ENCODE measurements around the gene ITGB2. TPM values are rescaled to one million over a fixed set of nuclear protein-coding genes. Genes with fewer than 3 reads are reported as not detected.

ITGB2 gene
- total RNA-seq, 1 donor from 2014 or later = 0.62 TPM

GRCh38 chr21:44933918-44934260, 13.2 kb upstream of the ITGB2 start:
- TF ChIP-seq, protein P1, sequence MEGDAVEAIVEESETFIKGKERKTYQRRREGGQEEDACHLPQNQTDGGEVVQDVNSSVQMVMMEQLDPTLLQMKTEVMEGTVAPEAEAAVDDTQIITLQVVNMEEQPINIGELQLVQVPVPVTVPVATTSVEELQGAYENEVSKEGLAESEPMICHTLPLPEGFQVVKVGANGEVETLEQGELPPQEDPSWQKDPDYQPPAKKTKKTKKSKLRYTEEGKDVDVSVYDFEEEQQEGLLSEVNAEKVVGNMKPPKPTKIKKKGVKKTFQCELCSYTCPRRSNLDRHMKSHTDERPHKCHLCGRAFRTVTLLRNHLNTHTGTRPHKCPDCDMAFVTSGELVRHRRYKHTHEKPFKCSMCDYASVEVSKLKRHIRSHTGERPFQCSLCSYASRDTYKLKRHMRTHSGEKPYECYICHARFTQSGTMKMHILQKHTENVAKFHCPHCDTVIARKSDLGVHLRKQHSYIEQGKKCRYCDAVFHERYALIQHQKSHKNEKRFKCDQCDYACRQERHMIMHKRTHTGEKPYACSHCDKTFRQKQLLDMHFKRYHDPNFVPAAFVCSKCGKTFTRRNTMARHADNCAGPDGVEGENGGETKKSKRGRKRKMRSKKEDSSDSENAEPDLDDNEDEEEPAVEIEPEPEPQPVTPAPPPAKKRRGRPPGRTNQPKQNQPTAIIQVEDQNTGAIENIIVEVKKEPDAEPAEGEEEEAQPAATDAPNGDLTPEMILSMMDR (IDR thresholded peaks at IDR 0.05) = no peak
- Mint-ChIP-seq H3K4me3 (ENCODE audit: unreplicated experiment) (no peak overlapping the region), H3K36me3 (ENCODE audit: unreplicated experiment) (no peaks in the 10 kb centered on the region), H3K27ac (ENCODE audit: unreplicated experiment) (no peak overlapping the region), H3K9me3 (ENCODE audit: unreplicated experiment) (no peaks in the 10 kb centered on the region), H3K27me3 (ENCODE audit: unreplicated experiment) (peaks cover 4% of the 10 kb centered on the region), H3K4me1 (ENCODE audit: unreplicated experiment) (peaks cover 23% of the 10 kb centered on the region)
- DNase-seq (ENCODE audit: extremely low spot score, unreplicated experiment) = no peak

DNA sequence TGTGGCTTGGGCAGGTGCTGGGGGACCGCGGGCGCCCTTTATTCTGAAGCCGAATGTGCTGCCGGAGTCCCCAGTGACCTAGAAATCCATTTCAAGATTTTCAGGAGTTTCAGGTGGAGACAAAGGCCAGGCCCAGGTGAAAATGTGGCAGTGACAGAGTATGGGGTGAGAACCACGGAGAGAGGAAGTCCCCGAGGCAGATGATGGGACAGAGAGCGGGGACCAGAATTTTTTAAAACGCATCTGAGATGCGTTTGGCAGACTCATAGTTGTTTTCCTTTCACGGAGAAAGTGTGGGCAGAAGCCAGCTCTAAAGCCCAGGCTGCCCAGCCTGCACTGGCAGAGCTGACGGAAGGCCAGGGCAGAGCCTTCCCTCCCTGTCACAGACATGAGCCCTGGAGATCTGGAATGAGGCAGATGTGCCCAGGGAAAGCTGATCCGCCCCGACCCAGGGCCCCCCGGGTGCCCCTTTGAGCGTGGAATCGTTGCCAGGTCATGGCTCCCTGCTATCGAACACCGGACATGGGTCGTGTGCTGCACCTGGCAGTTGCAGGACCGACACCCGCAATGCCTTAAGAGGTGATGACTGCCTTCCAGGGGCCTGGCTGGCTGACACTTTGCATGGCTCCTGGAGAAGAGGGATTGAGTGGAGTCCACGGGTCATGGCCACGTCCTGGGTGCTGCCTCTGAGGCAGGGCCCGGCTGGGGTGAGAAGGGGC, 12.7 kb upstream of the ITGB2 start:
- peaks cover 26% of the 10 kb centered on the region for H3K4me1 Mint-ChIP-seq (ENCODE audit: unreplicated experiment)
- peaks cover 4% of the 10 kb centered on the region for H3K27me3 Mint-ChIP-seq (ENCODE audit: unreplicated experiment)
- H3K4me3 Mint-ChIP-seq (ENCODE audit: unreplicated experiment) = no peak overlapping the region
- TF ChIP-seq, protein P1 (IDR thresholded peaks at IDR 0.05) = no peak
- DNase-seq (ENCODE audit: extremely low spot score, unreplicated experiment) = no peak
- H3K9me3 Mint-ChIP-seq (ENCODE audit: unreplicated experiment) = no peaks in the 10 kb centered on the region
- no peaks in the 10 kb centered on the region for H3K36me3 Mint-ChIP-seq (ENCODE audit: unreplicated experiment)
- H3K27ac Mint-ChIP-seq (ENCODE audit: unreplicated experiment) = no peak overlapping the region

- Mint-ChIP-seq H3K9me3 (ENCODE audit: unreplicated experiment) (no peaks in the 10 kb centered on the region), H3K27ac (ENCODE audit: unreplicated experiment) (no peak overlapping the region), H3K36me3 (ENCODE audit: unreplicated experiment) (no peaks in the 10 kb centered on the region), H3K4me3 (ENCODE audit: unreplicated experiment) (no peak overlapping the region), H3K27me3 (ENCODE audit: unreplicated experiment) (peaks cover 4% of the 10 kb centered on the region), H3K4me1 (ENCODE audit: unreplicated experiment) (peaks cover 34% of the 10 kb centered on the region)
- TF ChIP-seq, protein P1 (IDR thresholded peaks at IDR 0.05) = peak; percentile 54
- DNase-seq (ENCODE audit: extremely low spot score, unreplicated experiment) = no peak
Measured at GRCh38 chr21:44932408-44933181, 11.9 kb upstream of the ITGB2 start.

DNA sequence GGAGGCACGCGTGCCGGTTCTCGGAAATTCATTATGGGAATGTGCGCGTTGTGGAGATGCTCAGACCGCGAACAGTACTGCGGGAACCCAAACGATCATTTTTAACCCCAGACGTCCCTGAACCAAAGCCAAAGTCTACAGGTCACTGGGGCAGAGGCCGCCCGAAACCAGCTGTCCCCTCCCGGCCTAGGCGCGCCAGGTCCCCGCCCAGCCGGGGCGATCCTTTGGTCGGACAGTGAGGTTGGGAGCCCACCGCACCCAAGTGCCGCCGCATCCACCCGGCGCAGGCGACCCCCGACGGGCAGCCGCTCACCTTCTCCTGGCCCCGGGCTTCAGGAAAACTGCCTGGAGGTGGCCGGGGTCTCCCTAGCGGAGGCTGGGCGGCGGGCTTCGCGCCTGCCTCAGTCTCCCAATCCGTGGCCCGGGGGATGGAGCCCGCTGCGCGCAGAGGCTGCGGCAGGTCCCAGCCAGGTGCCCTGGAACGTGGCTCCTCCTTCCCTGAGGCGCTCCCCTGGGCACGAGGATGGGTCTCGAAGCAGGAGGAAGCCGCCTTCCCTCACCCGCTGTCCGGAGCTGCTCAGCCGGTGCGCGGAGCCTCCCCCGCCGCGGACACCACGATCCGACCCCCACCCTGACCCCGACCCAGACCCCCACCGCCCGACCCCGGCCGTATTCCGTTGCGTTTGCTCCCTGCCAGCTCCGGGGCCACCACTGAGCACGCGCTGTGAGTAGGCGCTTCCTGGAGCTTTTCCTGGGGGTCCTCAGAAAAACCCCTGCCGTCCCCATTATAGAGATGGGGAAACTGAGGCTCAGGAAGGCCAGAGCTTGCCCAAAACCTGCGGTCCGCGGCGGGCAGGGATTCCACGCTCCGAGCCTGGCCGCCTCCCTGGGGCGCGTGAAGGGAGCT, 11.1 kb upstream of the ITGB2 start:
- Mint-ChIP-seq H3K9me3 (ENCODE audit: unreplicated experiment) (no peaks in the 10 kb centered on the region), H3K27ac (ENCODE audit: unreplicated experiment) (peak overlapping the region; percentile 43), H3K27me3 (ENCODE audit: unreplicated experiment) (peaks cover 4% of the 10 kb centered on the region), H3K36me3 (ENCODE audit: unreplicated experiment) (no peaks in the 10 kb centered on the region), H3K4me3 (ENCODE audit: unreplicated experiment) (peak overlapping the region; percentile 47), H3K4me1 (ENCODE audit: unreplicated experiment) (peaks cover 42% of the 10 kb centered on the region)
- TF ChIP-seq, protein P1 (IDR thresholded peaks at IDR 0.05) = no peak
- no peak for DNase-seq (ENCODE audit: extremely low spot score, unreplicated experiment)

Data from osteocyte (in vitro differentiated cells).